ENCODE measurements around the gene PHAF1. TPM values are rescaled to one million over a fixed set of nuclear protein-coding genes. Genes with fewer than 3 reads are reported as not detected.

Gene PHAF1
- total and polyA plus RNA-seq, 2 of the 13 experiments (the other 11 are each of a cell fraction or from before 2014, with no cell fraction given) = 48.3 to 174 TPM

DNA sequence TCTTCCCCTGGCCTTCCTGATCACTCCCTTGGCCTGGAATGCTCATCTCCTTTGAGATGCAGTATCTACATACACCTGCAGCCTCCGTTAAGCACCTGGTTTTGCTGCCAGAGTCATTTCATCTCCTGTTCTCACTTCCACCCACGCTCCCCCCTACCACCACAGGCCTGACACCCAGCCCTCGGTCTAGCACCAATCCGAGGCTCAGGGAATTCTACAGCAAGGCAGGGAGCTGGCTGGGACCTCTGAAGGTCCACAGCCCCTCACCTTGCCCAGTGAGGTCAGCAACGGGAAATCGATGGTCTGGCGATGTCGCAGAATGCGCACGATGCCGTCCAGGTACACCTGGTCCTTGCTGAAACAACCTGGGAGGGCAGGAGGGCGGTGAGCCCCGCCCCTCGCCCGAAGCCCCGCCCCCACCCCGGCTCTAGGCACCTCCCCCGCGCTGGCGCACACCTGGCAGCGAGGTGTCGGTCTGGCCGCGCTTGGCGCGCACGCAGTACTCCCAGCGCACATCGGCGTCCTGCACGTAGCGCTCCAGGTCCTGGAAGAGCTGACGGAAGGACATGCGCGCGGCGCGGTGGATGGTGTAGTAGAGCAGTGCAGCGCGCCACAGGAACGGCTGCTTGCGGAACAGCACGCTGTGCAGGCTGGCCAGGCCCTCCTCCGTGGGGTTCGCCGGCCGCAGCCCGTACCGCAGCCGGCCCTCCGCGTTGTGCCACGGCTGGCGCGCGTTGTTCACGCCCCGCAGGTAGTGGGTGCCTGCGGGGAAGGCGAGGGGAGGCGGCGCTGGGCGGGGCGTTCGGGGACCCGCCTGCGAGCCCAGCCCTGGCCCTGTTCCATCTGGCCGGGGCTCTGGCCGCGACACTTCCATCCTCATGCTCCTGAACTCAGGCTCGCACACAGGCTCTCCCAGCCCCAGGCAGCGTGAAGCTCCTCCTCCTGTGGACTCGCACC lies 68.3 kb downstream of the PHAF1 start (continued):
- TF ChIP-seq ZNF670 (CRISPR knock-in tag; IDR thresholded peaks at IDR 0.05; ENCODE audit: borderline replicate concordance) = no peak
- 0 out of 2 replicates have a peak, but pooled peaks have one; percentile 10 for TF ChIP-seq MAF1 (CRISPR knock-in tag; IDR thresholded peaks at IDR 0.05; ENCODE audit: borderline replicate concordance)
- TF ChIP-seq, protein P1, sequence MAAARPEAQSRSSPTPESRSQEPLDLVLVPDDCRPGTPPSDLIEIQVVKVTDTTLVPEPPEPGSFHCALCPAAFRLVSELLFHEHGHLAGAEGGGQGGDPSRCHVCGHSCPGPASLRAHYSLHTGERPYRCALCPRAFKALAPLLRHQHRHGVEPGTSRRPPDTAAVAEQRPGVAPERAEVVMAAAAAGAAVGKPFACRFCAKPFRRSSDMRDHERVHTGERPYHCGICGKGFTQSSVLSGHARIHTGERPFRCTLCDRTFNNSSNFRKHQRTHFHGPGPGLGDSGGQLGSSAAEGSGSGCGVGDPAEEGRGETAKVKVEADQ (CRISPR knock-in tag; IDR thresholded peaks at IDR 0.05; ENCODE audit: borderline replicate concordance) = peak; percentile 71; the same call in 1 of the 2 replicates
- TF ChIP-seq ZNF143 (CRISPR knock-in tag; IDR thresholded peaks at IDR 0.05) = peak; percentile 65
- TF ChIP-seq, protein P2, sequence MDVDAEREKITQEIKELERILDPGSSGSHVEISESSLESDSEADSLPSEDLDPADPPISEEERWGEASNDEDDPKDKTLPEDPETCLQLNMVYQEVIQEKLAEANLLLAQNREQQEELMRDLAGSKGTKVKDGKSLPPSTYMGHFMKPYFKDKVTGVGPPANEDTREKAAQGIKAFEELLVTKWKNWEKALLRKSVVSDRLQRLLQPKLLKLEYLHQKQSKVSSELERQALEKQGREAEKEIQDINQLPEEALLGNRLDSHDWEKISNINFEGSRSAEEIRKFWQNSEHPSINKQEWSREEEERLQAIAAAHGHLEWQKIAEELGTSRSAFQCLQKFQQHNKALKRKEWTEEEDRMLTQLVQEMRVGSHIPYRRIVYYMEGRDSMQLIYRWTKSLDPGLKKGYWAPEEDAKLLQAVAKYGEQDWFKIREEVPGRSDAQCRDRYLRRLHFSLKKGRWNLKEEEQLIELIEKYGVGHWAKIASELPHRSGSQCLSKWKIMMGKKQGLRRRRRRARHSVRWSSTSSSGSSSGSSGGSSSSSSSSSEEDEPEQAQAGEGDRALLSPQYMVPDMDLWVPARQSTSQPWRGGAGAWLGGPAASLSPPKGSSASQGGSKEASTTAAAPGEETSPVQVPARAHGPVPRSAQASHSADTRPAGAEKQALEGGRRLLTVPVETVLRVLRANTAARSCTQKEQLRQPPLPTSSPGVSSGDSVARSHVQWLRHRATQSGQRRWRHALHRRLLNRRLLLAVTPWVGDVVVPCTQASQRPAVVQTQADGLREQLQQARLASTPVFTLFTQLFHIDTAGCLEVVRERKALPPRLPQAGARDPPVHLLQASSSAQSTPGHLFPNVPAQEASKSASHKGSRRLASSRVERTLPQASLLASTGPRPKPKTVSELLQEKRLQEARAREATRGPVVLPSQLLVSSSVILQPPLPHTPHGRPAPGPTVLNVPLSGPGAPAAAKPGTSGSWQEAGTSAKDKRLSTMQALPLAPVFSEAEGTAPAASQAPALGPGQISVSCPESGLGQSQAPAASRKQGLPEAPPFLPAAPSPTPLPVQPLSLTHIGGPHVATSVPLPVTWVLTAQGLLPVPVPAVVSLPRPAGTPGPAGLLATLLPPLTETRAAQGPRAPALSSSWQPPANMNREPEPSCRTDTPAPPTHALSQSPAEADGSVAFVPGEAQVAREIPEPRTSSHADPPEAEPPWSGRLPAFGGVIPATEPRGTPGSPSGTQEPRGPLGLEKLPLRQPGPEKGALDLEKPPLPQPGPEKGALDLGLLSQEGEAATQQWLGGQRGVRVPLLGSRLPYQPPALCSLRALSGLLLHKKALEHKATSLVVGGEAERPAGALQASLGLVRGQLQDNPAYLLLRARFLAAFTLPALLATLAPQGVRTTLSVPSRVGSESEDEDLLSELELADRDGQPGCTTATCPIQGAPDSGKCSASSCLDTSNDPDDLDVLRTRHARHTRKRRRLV (CRISPR knock-in tag; IDR thresholded peaks at IDR 0.05) = no peak
- TF ChIP-seq, protein P3, sequence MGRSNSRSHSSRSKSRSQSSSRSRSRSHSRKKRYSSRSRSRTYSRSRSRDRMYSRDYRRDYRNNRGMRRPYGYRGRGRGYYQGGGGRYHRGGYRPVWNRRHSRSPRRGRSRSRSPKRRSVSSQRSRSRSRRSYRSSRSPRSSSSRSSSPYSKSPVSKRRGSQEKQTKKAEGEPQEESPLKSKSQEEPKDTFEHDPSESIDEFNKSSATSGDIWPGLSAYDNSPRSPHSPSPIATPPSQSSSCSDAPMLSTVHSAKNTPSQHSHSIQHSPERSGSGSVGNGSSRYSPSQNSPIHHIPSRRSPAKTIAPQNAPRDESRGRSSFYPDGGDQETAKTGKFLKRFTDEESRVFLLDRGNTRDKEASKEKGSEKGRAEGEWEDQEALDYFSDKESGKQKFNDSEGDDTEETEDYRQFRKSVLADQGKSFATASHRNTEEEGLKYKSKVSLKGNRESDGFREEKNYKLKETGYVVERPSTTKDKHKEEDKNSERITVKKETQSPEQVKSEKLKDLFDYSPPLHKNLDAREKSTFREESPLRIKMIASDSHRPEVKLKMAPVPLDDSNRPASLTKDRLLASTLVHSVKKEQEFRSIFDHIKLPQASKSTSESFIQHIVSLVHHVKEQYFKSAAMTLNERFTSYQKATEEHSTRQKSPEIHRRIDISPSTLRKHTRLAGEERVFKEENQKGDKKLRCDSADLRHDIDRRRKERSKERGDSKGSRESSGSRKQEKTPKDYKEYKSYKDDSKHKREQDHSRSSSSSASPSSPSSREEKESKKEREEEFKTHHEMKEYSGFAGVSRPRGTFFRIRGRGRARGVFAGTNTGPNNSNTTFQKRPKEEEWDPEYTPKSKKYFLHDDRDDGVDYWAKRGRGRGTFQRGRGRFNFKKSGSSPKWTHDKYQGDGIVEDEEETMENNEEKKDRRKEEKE (IDR thresholded peaks at IDR 0.05) = no peak
- TF ChIP-seq ZBTB7A (CRISPR knock-in tag; IDR thresholded peaks at IDR 0.05) = peak; percentile 21; the same call in 1 of the 2 replicates
- TF ChIP-seq ZNF234 (CRISPR knock-in tag; conservative IDR thresholded peaks at IDR 0.05) = no peak
- TF ChIP-seq SP5 (CRISPR knock-in tag; IDR thresholded peaks at IDR 0.05; ENCODE audit: borderline replicate concordance, low read depth) = peak; percentile 41; the same call in 1 of the 2 replicates
- TF ChIP-seq SRSF1 (optimal IDR thresholded peaks at IDR 0.05; ENCODE audit: low read depth, low read length) = no peak
- TF ChIP-seq MTA1 (CRISPR knock-in tag; IDR thresholded peaks at IDR 0.05; ENCODE audit: borderline replicate concordance) = peak; percentile 91; the same call in 1 of the 2 replicates
- TF ChIP-seq, protein P4, sequence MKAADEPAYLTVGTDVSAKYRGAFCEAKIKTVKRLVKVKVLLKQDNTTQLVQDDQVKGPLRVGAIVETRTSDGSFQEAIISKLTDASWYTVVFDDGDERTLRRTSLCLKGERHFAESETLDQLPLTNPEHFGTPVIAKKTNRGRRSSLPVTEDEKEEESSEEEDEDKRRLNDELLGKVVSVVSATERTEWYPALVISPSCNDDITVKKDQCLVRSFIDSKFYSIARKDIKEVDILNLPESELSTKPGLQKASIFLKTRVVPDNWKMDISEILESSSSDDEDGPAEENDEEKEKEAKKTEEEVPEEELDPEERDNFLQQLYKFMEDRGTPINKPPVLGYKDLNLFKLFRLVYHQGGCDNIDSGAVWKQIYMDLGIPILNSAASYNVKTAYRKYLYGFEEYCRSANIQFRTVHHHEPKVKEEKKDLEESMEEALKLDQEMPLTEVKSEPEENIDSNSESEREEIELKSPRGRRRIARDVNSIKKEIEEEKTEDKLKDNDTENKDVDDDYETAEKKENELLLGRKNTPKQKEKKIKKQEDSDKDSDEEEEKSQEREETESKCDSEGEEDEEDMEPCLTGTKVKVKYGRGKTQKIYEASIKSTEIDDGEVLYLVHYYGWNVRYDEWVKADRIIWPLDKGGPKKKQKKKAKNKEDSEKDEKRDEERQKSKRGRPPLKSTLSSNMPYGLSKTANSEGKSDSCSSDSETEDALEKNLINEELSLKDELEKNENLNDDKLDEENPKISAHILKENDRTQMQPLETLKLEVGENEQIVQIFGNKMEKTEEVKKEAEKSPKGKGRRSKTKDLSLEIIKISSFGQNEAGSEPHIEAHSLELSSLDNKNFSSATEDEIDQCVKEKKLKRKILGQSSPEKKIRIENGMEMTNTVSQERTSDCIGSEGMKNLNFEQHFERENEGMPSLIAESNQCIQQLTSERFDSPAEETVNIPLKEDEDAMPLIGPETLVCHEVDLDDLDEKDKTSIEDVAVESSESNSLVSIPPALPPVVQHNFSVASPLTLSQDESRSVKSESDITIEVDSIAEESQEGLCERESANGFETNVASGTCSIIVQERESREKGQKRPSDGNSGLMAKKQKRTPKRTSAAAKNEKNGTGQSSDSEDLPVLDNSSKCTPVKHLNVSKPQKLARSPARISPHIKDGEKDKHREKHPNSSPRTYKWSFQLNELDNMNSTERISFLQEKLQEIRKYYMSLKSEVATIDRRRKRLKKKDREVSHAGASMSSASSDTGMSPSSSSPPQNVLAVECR (CRISPR knock-in tag; IDR thresholded peaks at IDR 0.05; ENCODE audit: borderline replicate concordance) = peak; percentile 80
- TF ChIP-seq ZNF75D (CRISPR knock-in tag; IDR thresholded peaks at IDR 0.05; ENCODE audit: borderline replicate concordance) = no peak

Data from HepG2 (cell line).